ENCODE data around the gene PCDHGA4. TPM values are rescaled to one million over a fixed set of nuclear protein-coding genes. Genes with fewer than 3 reads are reported as not detected.
"Not testable (repeated sequence)": the region's sequence is repeated elsewhere in the genome, so short reads cannot be mapped to it uniquely, and the experiment has no call there.

Gene PCDHGA4
- total and polyA plus RNA-seq, 2 donors (not counting 1 experiment from before 2014, with no cell fraction given), result 0.13 to 1.1 TPM

- intact Hi-C loops (cut with micrococcal nuclease), result no loop called here
- peaks cover 1 to 51% (median 26%) of the 10 kb centered on the region in 3 donors for H3K9me3 ChIP-seq (ENCODE audit: control extremely low read depth in 1 of 3, control insufficient read depth in 2 of 3, insufficient read depth in 1 of 3, low read length in 2 of 3)
- no peaks in the 10 kb centered on the region for H3K4me1 ChIP-seq (ENCODE audit: control insufficient read depth in 2 of 2, insufficient read depth in 2 of 2, low read length in 2 of 2)
- H3K36me3 ChIP-seq (replicated peaks in 1 of 2; ENCODE audit: control extremely low read depth in 1 of 2, control insufficient read depth in 1 of 2, extremely low read depth in 1 of 2, insufficient read depth in 2 of 2, low read length in 1 of 2), result no peaks in the 10 kb centered on the region
- no peak for DNase-seq
- H3K27ac ChIP-seq (ENCODE audit: low read length in 2 of 2), result no peak within 1 kb of the TSS
- peaks cover 0 to 61% (median 38%) of the 10 kb centered on the region in 4 experiments for H3K27me3 ChIP-seq (replicated peaks in 1 of 4; ENCODE audit: control extremely low read depth in 1 of 4, control insufficient read depth in 3 of 4, insufficient read depth in 4 of 4, low read length in 3 of 4)
- H2AFZ ChIP-seq (ENCODE audit: insufficient read depth, low read depth, low read length, poor library complexity, severe bottlenecking), result no peak within 1 kb of the TSS
- no peak within 1 kb of the TSS for H3K4me2 ChIP-seq (replicated peaks; ENCODE audit: low read depth, low read length, poor library complexity, severe bottlenecking)
- ATAC-seq (ENCODE audit: low read depth), result no peak
- H3K79me2 ChIP-seq (ENCODE audit: control insufficient read depth, insufficient read depth, low read length), result no peaks in the 10 kb centered on the region
- Mint-ChIP-seq H3K4me1 (no peaks in the 10 kb centered on the region), H3K9me3 (ENCODE audit: insufficient read depth) (peaks cover 12% of the 10 kb centered on the region), H3K4me3 (no peak within 1 kb of the TSS), H3K27me3 (peaks cover 60% of the 10 kb centered on the region), H3K27ac (no peak within 1 kb of the TSS)
- WGBS (ENCODE audit: insufficient coverage), result 44% methylated on average over 26 of the region's 38 CpGs
- ChIA-PET POLR2A (no interaction called here), CTCF (interaction anchor here (3.1 kb wide), 1 partner anchor 171 kb away, joined by 13 read pairs; no protein-coding TSS in a partner anchor)
- H3K4me3 ChIP-seq (ENCODE audit: control extremely low read depth in 1 of 5, extremely low read depth in 1 of 5, insufficient read depth in 1 of 5, low read depth in 2 of 5, low read length in 4 of 5), result no peak within 1 kb of the TSS
- H4K20me1 ChIP-seq (ENCODE audit: control insufficient read depth, insufficient read depth, low read length, poor library complexity, severe bottlenecking), result no peaks in the 10 kb centered on the region
- TF ChIP-seq, protein P1, sequence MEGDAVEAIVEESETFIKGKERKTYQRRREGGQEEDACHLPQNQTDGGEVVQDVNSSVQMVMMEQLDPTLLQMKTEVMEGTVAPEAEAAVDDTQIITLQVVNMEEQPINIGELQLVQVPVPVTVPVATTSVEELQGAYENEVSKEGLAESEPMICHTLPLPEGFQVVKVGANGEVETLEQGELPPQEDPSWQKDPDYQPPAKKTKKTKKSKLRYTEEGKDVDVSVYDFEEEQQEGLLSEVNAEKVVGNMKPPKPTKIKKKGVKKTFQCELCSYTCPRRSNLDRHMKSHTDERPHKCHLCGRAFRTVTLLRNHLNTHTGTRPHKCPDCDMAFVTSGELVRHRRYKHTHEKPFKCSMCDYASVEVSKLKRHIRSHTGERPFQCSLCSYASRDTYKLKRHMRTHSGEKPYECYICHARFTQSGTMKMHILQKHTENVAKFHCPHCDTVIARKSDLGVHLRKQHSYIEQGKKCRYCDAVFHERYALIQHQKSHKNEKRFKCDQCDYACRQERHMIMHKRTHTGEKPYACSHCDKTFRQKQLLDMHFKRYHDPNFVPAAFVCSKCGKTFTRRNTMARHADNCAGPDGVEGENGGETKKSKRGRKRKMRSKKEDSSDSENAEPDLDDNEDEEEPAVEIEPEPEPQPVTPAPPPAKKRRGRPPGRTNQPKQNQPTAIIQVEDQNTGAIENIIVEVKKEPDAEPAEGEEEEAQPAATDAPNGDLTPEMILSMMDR (IDR thresholded peaks at IDR 0.05), result no peak
- TF ChIP-seq EZH2 (IDR thresholded peaks at IDR 0.05; ENCODE audit: borderline replicate concordance, insufficient read depth, low read depth, low read length, poor library complexity, severe bottlenecking), result no peak
- no peak within 1 kb of the TSS for H3K9ac ChIP-seq (ENCODE audit: low read length)
Observed at GRCh38 chr5:141392429-141393198, 37.8 kb downstream of the PCDHGA4 start, which contains the start of gene PCDHGA8. PCDHGA8 (plus strand) TSS chr5:141392633; CDS start chr5:141392814, 181 bp downstream.

DNA sequence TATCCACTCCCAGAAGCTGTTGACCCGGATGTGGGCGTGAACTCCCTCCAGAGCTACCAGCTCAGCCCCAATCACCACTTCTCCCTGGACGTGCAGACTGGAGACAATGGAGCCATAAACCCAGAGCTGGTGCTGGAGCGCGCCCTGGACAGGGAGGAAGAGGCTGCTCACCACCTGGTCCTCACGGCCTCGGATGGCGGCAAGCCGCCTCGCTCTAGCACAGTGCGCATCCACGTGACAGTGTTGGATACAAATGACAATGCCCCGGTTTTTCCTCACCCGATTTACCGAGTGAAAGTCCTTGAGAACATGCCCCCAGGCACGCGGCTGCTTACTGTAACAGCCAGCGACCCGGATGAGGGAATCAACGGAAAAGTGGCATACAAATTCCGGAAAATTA, 38.4 kb downstream of the PCDHGA4 start:
- CTCF ChIA-PET, result interaction anchor here (3.1 kb wide), 1 partner anchor 171 kb away, joined by 13 read pairs; no protein-coding TSS in a partner anchor
- no peak overlapping the region for H3K4me3 Mint-ChIP-seq
- Histone ChIP-seq H3K27ac (ENCODE audit: low read length in 2 of 2) (no peak overlapping the region), H3K9ac (ENCODE audit: low read length) (no peak overlapping the region), H3K27me3 (replicated peaks in 1 of 4; ENCODE audit: control extremely low read depth in 1 of 4, control insufficient read depth in 3 of 4, insufficient read depth in 4 of 4, low read length in 3 of 4) (peaks cover 0 to 60% (median 38%) of the 10 kb centered on the region in 4 experiments), H3K4me1 (ENCODE audit: control insufficient read depth in 2 of 2, insufficient read depth in 2 of 2, low read length in 2 of 2) (no peaks in the 10 kb centered on the region), H3K9me3 (ENCODE audit: control extremely low read depth in 1 of 3, control insufficient read depth in 2 of 3, insufficient read depth in 1 of 3, low read length in 2 of 3) (peaks cover under 1 to 54% (median 26%) of the 10 kb centered on the region in 3 donors), H3K79me2 (ENCODE audit: control insufficient read depth, insufficient read depth, low read length) (no peaks in the 10 kb centered on the region), H2AFZ (ENCODE audit: insufficient read depth, low read depth, low read length, poor library complexity, severe bottlenecking) (no peak overlapping the region), H4K20me1 (ENCODE audit: control insufficient read depth, insufficient read depth, low read length, poor library complexity, severe bottlenecking) (no peaks in the 10 kb centered on the region), H3K4me3 (ENCODE audit: control extremely low read depth in 1 of 5, extremely low read depth in 1 of 5, insufficient read depth in 1 of 5, low read depth in 2 of 5, low read length in 4 of 5) (no peak overlapping the region), H3K36me3 (replicated peaks in 1 of 2; ENCODE audit: control extremely low read depth in 1 of 2, control insufficient read depth in 1 of 2, extremely low read depth in 1 of 2, insufficient read depth in 2 of 2, low read length in 1 of 2) (no peaks in the 10 kb centered on the region), H3K4me2 (replicated peaks; ENCODE audit: low read depth, low read length, poor library complexity, severe bottlenecking) (no peak overlapping the region)
- WGBS (ENCODE audit: insufficient coverage), result 41% methylated on average over 13 of the region's 21 CpGs
- H3K4me1 Mint-ChIP-seq, result no peaks in the 10 kb centered on the region
- H3K27me3 Mint-ChIP-seq, result peaks cover 58% of the 10 kb centered on the region
- H3K9me3 Mint-ChIP-seq (ENCODE audit: insufficient read depth), result peaks cover 12% of the 10 kb centered on the region
- H3K27ac Mint-ChIP-seq, result no peak overlapping the region
- no peak for TF ChIP-seq EZH2 (IDR thresholded peaks at IDR 0.05; ENCODE audit: borderline replicate concordance, insufficient read depth, low read depth, low read length, poor library complexity, severe bottlenecking)
- intact Hi-C loops (cut with micrococcal nuclease), result no loop called here
- ATAC-seq (ENCODE audit: low read depth) (no peak), DNase-seq (no peak)
- POLR2A ChIA-PET, result interaction anchor here (0.7 kb wide), 1 partner anchor 45 kb away, joined by 3 read pairs; no protein-coding TSS in a partner anchor

GRCh38 chr5:141394401-141395187, 39.8 kb downstream of the PCDHGA4 start:
- H3K27ac ChIP-seq (ENCODE audit: low read length in 2 of 2); H3K4me3 Mint-ChIP-seq; POLR2A ChIA-PET; H4K20me1 ChIP-seq (ENCODE audit: control insufficient read depth, insufficient read depth, low read length, poor library complexity, severe bottlenecking); H3K4me1 Mint-ChIP-seq; H3K4me1 ChIP-seq (ENCODE audit: control insufficient read depth in 2 of 2, insufficient read depth in 2 of 2, low read length in 2 of 2); ATAC-seq (ENCODE audit: low read depth); intact Hi-C loops (cut with micrococcal nuclease); H3K4me2 ChIP-seq (replicated peaks; ENCODE audit: low read depth, low read length, poor library complexity, severe bottlenecking); H3K4me3 ChIP-seq (ENCODE audit: control extremely low read depth in 1 of 5, extremely low read depth in 1 of 5, insufficient read depth in 1 of 5, low read depth in 2 of 5, low read length in 4 of 5); H3K36me3 ChIP-seq (replicated peaks in 1 of 2; ENCODE audit: control extremely low read depth in 1 of 2, control insufficient read depth in 1 of 2, extremely low read depth in 1 of 2, insufficient read depth in 2 of 2, low read length in 1 of 2); H3K79me2 ChIP-seq (ENCODE audit: control insufficient read depth, insufficient read depth, low read length); H3K9ac ChIP-seq (ENCODE audit: low read length); H2AFZ ChIP-seq (ENCODE audit: insufficient read depth, low read depth, low read length, poor library complexity, severe bottlenecking); H3K27ac Mint-ChIP-seq; DNase-seq: not testable (repeated sequence)
- Mint-ChIP-seq H3K9me3 (ENCODE audit: insufficient read depth) (peaks cover 13% of the 10 kb centered on the region), H3K27me3 (peaks cover 56% of the 10 kb centered on the region)
- whole genome bisulfite sequencing (ENCODE audit: insufficient coverage), result 49% methylated on average over 22 of the region's 53 CpGs
- peaks cover 0 to 54% (median 37%) of the 10 kb centered on the region in 3 donors for H3K9me3 ChIP-seq (ENCODE audit: control extremely low read depth in 1 of 3, control insufficient read depth in 2 of 3, insufficient read depth in 1 of 3, low read length in 2 of 3)
- CTCF ChIA-PET, result interaction anchor here (1.5 kb wide), 1 partner anchor 169 kb away, joined by 5 read pairs; no protein-coding TSS in a partner anchor
- H3K27me3 ChIP-seq (replicated peaks in 1 of 4; ENCODE audit: control extremely low read depth in 1 of 4, control insufficient read depth in 3 of 4, insufficient read depth in 4 of 4, low read length in 3 of 4), result peaks cover 0 to 62% (median 38%) of the 10 kb centered on the region in 4 experiments
